ENCODE results near the gene MRPL12.

The MRPL12 gene

GRCh38 chr17:81740395-81740961 lies 37.3 kb downstream of the MRPL12 start:
- Histone ChIP-seq H3K4me3 (ENCODE audit: low read length) (no peak overlapping the region), H3K4me2 (ENCODE audit: low read depth, low read length) (no peak overlapping the region), H3K9me2 (replicated peaks; ENCODE audit: insufficient read depth, low read length) (no peaks in the 10 kb centered on the region), H3K36me3 (replicated peaks; ENCODE audit: insufficient read depth, low read length) (no peaks in the 10 kb centered on the region), H3K9ac (ENCODE audit: low read length) (no peak overlapping the region), H3K27me3 (replicated peaks; ENCODE audit: insufficient read depth, low read length) (peaks cover 29% of the 10 kb centered on the region), H3F3A (ENCODE audit: insufficient read depth, low read length) (no peaks in the 10 kb centered on the region), H3K27ac (ENCODE audit: low read length) (no peak overlapping the region), H3K4me1 (ENCODE audit: low read length) (0 out of 2 replicates have a peak, but pooled peaks cover 6% of the 10 kb centered on the region), H4K20me1 (ENCODE audit: insufficient read depth, low read length) (no peaks in the 10 kb centered on the region), H2AFZ (ENCODE audit: low read length) (no peak overlapping the region), H3K9me3 (replicated peaks; ENCODE audit: insufficient read depth, low read length) (no peaks in the 10 kb centered on the region), H3K79me2 (ENCODE audit: low read length) (no peaks in the 10 kb centered on the region)
- no peak for TF ChIP-seq EZH2phosphoT487 (IDR thresholded peaks at IDR 0.05; ENCODE audit: low read length)
- TF ChIP-seq CTCF (IDR thresholded peaks at IDR 0.05; ENCODE audit: low read length), result no peak
- no peak for TF ChIP-seq EZH2 (optimal IDR thresholded peaks at IDR 0.05; ENCODE audit: low read depth, low read length)
- DNase-seq, result no peak

- no peaks in the 10 kb centered on the region for H3K79me2 ChIP-seq (ENCODE audit: low read length)
- no peaks in the 10 kb centered on the region for H3K9me3 ChIP-seq (replicated peaks; ENCODE audit: insufficient read depth, low read length)
- no peaks in the 10 kb centered on the region for H3K9me2 ChIP-seq (replicated peaks; ENCODE audit: insufficient read depth, low read length)
- no peak overlapping the region for H3K4me3 ChIP-seq (ENCODE audit: low read length)
- TF ChIP-seq EZH2 (optimal IDR thresholded peaks at IDR 0.05; ENCODE audit: low read depth, low read length) (no peak), EZH2phosphoT487 (IDR thresholded peaks at IDR 0.05; ENCODE audit: low read length) (no peak), CTCF (IDR thresholded peaks at IDR 0.05; ENCODE audit: low read length) (no peak)
- no peak overlapping the region for H3K4me2 ChIP-seq (ENCODE audit: low read depth, low read length)
- H3K27ac ChIP-seq (ENCODE audit: low read length), result no peak overlapping the region
- DNase-seq, result no peak
- H3K4me1 ChIP-seq (ENCODE audit: low read length), result 0 out of 2 replicates have a peak, but pooled peaks cover under 1% of the 10 kb centered on the region
- H4K20me1 ChIP-seq (ENCODE audit: insufficient read depth, low read length), result no peaks in the 10 kb centered on the region
- peaks cover 26% of the 10 kb centered on the region for H3K27me3 ChIP-seq (replicated peaks; ENCODE audit: insufficient read depth, low read length)
- H3K36me3 ChIP-seq (replicated peaks; ENCODE audit: insufficient read depth, low read length), result no peaks in the 10 kb centered on the region
- H3F3A ChIP-seq (ENCODE audit: insufficient read depth, low read length), result no peaks in the 10 kb centered on the region
- no peak overlapping the region for H3K9ac ChIP-seq (ENCODE audit: low read length)
- no peak overlapping the region for H2AFZ ChIP-seq (ENCODE audit: low read length)
Measured at GRCh38 chr17:81741049-81741593, 38.0 kb downstream of the MRPL12 start.

GRCh38 chr17:81741594-81742452 lies 38.7 kb downstream of the MRPL12 start:
- Histone ChIP-seq H3K4me1 (ENCODE audit: low read length) (no peaks in the 10 kb centered on the region), H3K27ac (ENCODE audit: low read length) (no peak overlapping the region), H3K9me2 (replicated peaks; ENCODE audit: insufficient read depth, low read length) (no peaks in the 10 kb centered on the region), H3F3A (ENCODE audit: insufficient read depth, low read length) (no peaks in the 10 kb centered on the region), H3K9me3 (replicated peaks; ENCODE audit: insufficient read depth, low read length) (no peaks in the 10 kb centered on the region), H2AFZ (ENCODE audit: low read length) (no peak overlapping the region), H3K36me3 (replicated peaks; ENCODE audit: insufficient read depth, low read length) (no peaks in the 10 kb centered on the region), H3K27me3 (replicated peaks; ENCODE audit: insufficient read depth, low read length) (peaks cover 23% of the 10 kb centered on the region), H4K20me1 (ENCODE audit: insufficient read depth, low read length) (no peaks in the 10 kb centered on the region), H3K9ac (ENCODE audit: low read length) (no peak overlapping the region), H3K4me3 (ENCODE audit: low read length) (no peak overlapping the region), H3K79me2 (ENCODE audit: low read length) (no peaks in the 10 kb centered on the region), H3K4me2 (ENCODE audit: low read depth, low read length) (no peak overlapping the region)
- TF ChIP-seq CTCF (IDR thresholded peaks at IDR 0.05; ENCODE audit: low read length), result no peak
- TF ChIP-seq EZH2phosphoT487 (IDR thresholded peaks at IDR 0.05; ENCODE audit: low read length), result no peak
- TF ChIP-seq EZH2 (optimal IDR thresholded peaks at IDR 0.05; ENCODE audit: low read depth, low read length), result no peak
- no peak for DNase-seq

All from MM.1S (cell line).